ENCODE measurements around the gene GRID1.

The GRID1 gene

GRCh38 chr10:86312701-86313270, 53.8 kb downstream of the GRID1 start:
- peak; percentile 63 for DNase-seq

- no peak for DNase-seq
These were observed 54.7 kb downstream of the GRID1 start for GRCh38 chr10:86311906-86312305.

- no peak for DNase-seq
These were observed 55.4 kb downstream of the GRID1 start for GRCh38 chr10:86311190-86311589.

- no peak for DNase-seq
These were observed 55.9 kb downstream of the GRID1 start for GRCh38 chr10:86310702-86311101.

- DNase-seq = no peak
These were observed 56.3 kb downstream of the GRID1 start for GRCh38 chr10:86310291-86310690.

DNA sequence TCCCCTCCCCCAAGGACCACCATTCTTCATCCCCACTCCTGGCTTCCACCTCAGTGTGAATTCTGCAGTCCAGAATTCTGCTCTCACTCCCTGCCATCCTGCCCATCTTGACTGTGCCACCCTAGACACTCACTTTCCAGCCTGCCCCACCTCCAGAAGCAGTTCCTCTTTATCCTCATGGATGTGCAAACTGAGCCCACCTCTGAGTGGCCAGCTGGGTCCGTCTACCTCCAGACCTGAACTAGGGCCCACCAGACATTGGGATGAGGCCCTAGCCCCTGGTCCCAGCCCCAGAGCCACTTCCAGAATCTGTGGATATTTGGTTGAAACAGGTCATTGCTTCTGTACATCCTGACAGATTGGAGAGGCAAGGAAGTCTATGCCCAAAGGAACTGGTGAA, 58.5 kb downstream of the GRID1 start:
- no peak for DNase-seq

GRCh38 chr10:86306628-86307278, 59.8 kb downstream of the GRID1 start:
- no peak for DNase-seq

GRCh38 chr10:86305521-86305920, 61.1 kb downstream of the GRID1 start:
- DNase-seq = peak; percentile 72

GRCh38 chr10:86304436-86304835, 62.2 kb downstream of the GRID1 start:
- peak; percentile 49 for DNase-seq

DNA sequence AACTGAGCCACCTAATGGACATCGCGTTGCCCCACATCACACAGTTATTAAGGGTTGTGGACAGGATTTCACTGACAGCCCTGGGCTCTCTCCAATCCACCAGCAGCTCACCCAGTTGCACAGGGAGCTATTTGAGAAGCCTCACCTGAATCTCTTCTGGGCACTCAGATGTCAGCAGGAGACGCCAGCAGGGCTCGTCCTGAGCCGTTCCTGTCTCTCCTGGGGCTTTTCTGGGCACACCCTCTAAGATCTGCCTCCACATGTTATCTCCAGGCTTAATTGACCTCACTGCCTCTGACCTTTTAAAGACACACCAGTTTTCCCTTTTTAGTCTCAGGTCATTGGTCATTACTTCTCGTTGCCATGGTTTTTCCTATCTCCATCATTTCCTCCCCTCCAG, 63.0 kb downstream of the GRID1 start:
- DNase-seq = peak; percentile 58

DNA sequence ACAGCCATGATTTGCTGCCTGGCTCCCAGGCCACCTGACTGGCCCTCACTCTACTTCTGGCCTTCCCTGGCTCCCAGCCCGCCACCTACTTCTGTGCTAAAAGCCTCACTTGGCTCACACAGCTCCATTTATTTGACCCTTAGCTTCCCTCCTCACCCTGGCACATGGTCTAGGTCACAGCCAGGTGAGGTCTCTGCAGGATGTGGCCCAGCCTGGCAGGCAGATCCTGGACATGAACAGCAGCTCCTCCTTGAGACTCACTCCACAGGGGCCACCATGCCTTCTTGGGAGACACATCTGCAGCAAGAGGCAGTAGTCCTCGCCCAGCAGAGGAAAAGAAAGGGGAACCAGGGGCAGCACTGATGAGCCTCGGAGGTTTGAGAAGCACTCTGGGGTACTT, 64.6 kb downstream of the GRID1 start:
- DNase-seq = no peak

DNA sequence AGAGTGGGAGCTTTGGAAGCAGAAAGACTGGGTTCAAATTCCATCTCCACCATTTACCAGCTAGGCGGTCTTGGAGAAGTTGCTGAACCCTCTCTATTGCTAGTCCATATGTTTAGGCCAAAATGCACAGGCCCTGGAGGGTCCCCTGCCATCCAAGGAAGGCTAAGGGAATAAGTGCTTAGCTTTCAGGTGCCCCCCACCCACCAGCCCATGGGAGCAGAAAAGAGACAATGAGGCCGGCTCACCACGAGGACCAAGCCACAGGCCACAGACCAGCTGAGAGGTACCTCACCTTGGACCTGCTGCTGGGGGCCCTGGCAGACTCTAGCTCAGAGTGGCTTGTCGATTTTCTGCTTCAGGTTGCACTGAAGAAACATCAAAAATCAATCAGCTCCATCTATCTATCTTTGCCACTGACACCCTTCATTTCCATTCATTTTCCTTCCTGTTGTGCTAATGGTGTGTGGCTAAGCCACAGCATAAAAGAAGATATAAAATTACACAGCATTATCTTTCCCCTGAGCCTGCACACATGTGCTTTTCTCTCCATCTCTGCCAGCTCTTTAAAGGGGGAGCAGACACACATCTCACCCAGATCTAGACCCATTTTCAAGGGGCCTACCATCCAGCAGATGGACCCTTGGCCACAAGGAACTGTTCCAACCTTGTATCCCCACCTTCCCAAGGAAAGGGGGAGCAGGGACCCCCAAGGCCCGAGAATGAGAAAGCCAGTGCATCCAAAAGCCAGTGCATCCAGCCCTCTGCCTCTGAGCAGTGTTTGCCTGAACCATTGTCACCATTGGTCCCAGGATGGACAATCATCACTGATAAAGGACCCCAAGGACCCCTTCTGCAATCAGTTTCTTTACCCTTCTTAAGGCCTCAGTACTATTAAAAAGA, 65.4 kb downstream of the GRID1 start:
- DNase-seq = no peak

GRCh38 chr10:86300399-86300925, 66.1 kb downstream of the GRID1 start:
- DNase-seq = no peak

GRCh38 chr10:86299562-86299961, 67.0 kb downstream of the GRID1 start:
- DNase-seq = no peak

- peak; percentile 42 for DNase-seq
These were observed 68.0 kb downstream of the GRID1 start for GRCh38 chr10:86298501-86299001.

GRCh38 chr10:86295791-86296190, 70.8 kb downstream of the GRID1 start:
- DNase-seq = no peak

DNA sequence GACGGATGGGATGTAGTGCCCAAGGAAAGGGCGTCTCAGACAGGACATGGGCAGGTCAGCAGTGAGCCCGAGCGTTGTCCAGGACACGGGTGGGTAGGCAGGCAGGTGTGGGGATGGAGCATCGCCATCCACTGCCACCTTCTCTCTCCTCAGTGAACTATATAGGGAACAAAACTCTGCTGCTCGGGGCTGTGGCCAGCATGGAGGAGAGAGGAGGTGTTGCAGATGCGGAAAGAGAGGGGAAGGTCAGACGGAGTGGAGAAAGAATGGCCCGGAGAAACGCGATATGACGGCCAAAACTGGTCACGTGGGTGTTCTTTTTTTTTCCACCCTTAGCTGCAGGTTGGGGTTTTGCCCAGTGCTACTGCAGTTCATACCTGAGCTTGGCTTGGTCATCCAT, 71.2 kb downstream of the GRID1 start:
- no peak for DNase-seq

- no peak for DNase-seq
These were observed 72.0 kb downstream of the GRID1 start for GRCh38 chr10:86294346-86295265.

GRCh38 chr10:86293396-86293791, 73.2 kb downstream of the GRID1 start:
- no peak for DNase-seq

GRCh38 chr10:86292462-86293395, 73.9 kb downstream of the GRID1 start:
- DNase-seq = peak; percentile 45
